Left kidney (tissue), 2 donors: ENCODE measurements around the gene PSPC1. TPM values are rescaled to one million over a fixed set of nuclear protein-coding genes. Genes with fewer than 3 reads are reported as not detected.

Experiments used
- DNase-seq: peaks from one replicate; pipeline ENCODE4 v3.0.0-alpha.2; 2013
- polyA plus RNA-seq: library from polyadenylated mRNA; unstranded; fragments of 120-200 nt; gene quantifications from one replicate; pipeline ENCODE4 v1.2.1, GENCODE V29; 2013; ENCODE audit not compliant: insufficient read length

PSPC1 gene
- polyA plus RNA-seq, 1 donor = 94.1 TPM

DNA sequence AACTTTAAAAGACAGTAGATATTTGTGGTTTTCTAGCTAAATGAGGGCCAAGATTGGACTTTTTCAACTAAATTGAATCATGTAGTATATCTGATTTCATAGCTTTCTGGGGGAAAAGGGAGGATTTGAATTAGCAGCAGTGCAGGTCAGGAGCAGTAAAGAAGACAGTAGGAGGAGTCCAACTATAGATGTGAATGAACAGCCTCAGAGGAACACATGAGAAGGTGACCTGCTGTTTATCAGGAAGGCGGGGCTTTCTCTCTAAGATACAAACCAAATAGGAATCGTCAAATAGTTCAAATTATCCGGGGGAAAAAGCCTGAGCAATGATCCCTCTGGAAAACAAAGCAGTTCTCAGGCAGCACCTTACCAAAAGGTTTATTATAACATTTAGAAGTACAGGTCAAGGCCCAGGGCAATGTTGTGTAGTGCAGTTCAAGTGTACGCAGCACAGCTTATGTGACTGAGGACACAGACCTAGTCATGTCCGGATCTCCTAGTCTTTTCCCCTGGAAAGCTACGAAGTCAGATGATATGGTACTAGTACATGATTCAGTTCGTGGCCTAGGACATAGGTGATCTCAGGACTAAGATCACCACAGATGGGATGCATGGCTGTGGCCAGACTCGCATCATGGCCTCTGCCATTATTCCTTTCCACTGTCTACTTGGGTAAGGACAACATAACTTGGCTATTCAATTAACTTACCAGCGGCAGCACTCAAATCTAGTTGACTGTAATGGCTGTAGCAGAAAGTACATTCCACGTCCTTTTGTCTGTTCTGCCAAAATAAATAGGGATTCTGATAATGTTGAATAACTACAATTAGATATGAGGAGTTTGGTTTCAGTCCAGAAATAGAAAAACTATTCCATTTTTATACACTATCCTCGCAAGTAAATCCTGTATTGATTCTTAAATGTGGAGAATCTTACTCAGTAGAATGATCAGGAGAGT, 109.0 kb downstream of the PSPC1 start:
- no peak for DNase-seq

DNA sequence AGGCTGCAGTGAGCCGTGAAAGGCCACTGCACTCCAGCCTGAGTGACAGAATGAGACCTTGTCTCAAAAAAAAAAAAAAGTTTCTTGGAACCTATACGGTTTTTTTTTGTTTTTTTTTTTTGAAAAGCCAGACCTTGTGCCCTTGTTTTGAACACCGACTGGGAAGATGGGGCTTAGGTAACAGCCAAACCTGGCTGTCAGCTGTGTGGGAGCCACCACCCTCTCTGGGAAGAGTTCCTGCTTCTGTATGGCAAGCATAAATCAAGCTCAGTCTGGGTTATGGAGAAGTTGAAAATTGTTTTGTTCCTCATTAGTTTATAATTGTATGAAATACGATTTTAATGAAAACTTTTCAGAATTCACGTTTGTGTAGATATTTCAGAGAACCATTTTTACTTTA, 109.8 kb downstream of the PSPC1 start:
- DNase-seq = no peak

DNA sequence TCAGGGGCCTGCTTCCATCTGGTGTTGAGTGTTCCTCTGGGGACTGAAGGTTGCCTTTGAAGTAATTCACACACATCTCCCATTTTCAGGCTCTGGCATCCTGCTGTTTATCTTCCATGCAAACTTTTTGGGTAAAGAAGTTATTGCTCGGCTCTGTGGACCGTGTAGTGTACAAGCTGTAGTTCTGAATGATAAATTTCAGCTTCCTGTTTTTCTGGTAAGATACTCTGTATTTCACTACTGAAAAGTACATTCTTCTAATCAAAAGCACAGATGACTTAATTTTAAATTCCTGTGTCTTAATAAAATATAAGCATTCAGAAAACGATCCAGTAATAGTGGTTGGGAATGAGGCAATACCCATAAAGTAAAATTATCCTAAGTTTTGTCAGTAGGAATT, 112.6 kb downstream of the PSPC1 start:
- no peak for DNase-seq

DNA sequence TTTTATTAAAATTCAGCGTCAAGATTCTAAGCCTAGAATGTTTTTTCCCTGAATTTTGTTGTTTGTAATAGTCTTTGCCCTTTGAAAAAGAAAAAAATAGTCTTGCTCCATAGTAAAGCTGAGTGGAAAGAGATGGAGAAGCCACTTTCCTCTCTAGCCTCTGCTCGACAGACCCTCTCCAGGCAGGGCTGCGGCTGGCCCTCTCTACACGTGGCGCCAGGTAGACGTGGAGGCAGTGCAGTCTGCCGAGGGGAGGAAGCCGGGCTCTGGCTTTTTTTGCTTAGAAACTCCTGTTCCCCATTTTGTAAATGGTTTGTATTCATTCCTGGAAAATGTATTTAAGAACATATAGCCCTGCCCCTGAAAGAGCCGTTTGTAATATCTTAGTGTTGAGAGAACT, 114.0 kb downstream of the PSPC1 start:
- DNase-seq = no peak

DNA sequence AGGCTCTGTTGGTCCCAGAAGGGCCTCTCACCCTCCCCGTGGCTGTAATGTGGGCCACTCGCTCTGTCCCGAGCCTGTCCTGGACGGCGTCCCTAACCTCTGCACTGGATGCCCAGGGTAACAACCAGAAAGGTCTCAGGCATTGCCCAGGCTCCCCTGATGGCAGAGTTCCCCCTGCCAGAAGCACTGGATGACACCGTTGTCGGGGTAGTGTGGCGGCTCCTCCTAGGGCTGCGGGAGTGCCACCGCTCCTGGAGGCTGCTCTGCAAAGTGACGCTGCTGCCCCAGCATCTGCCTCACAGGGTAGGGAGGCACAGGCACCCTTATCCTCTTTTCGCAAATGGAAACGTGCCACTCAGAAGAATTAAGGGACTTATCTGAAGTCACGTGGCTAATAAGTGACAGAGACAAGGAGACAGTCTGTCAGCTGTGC, 117.3 kb downstream of the PSPC1 start:
- no peak for DNase-seq

DNA sequence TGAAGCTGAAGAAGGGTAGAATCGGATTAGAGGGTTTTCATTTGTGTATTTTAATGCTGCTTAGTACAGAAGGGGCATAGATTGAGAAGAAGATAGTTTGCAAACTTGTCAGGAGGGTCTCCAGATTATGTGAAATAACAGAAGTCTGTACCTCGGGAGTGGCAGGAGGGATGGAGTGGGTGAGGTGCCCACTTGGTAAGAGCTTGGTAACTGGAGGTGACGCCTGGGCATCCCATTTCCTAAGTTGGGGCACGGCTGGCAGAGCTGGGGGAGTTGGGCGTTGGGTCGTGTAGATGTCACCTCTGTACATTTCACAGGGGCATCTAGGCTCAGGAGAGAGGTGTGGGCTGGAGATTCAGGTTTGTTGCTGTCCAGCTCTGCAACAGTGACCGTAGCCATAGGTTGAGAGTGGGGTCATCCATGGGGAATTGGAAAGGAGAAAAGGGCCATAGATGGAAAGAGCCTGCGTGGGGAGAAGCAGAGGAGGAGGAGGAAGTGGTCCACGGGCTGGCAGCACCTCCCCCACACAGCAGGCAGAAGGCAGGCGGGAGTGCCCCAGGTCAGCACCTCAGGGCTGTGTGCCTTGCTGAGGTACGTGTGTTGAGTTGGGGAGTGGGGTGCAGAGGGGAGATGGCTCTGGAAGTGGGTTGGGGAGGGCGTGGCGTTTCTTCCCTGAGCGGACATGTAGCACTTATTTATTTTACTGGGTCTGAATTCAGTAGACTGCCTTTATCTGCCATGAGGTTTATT, 118.1 kb downstream of the PSPC1 start:
- DNase-seq = no peak

DNA sequence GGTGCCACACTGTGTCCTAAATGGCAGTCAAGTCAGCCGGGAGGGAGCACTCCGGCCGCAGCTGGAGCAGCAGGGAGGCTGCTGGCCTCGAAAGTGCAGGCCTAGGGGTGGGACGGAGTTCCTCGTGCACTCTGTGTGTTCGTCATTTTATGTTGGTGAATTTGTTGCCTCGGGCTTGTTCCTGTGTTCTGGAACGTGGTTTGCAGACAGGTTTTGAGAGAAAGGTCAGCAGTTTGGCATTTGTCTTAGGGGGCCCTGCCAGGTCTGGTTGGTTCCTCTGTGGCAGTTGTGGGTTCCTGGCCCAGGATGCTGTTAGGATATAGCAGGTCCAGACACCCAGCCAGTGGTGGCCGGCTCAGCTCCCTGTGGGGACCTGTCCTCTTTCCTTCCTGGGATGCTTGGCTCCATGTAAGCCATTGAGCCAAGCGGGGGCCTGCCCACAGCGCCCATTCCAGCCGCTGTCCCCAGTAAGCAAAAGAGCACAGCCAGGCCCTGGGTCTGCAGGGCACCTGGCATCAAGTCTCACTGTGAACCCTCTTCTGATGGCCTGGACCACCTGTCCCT, 119.2 kb downstream of the PSPC1 start:
- DNase-seq = no peak

DNA sequence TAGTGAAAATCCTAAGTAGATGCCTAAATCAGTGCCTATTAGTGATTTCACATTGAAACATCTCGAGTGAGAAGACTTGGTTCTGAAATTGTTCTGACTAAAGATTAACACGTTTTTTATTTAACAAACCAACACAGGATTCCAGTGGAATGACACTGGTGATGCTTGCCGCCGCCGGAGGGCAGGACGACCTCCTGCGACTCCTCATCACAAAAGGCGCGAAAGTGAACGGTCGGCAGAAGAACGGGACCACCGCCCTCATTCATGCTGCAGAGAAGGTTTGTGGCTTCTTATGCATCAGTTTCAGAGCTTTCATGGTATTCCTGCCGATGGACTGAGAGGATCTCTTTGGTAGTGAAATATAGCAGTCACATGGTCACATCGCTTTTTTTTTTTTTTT, 121.2 kb downstream of the PSPC1 start:
- DNase-seq = no peak

DNA sequence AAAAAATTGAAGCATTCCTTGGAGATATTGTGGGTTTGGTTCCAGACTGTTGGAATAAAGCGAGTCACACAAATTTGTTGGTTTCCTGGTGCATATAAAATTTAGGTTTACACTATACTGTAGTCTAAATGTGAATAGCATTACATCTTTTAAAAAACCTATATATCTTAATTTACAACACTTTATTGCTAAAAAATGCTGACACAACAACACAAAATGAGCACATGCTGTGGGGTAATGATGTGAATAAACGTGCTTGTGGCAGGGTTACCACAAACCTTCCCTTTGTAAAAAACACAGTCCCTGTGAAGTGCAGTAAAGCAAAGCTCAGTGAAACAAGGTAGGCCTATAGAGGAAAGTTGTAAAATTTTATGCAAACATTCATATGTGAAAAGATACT, 121.6 kb downstream of the PSPC1 start:
- no peak for DNase-seq

DNA sequence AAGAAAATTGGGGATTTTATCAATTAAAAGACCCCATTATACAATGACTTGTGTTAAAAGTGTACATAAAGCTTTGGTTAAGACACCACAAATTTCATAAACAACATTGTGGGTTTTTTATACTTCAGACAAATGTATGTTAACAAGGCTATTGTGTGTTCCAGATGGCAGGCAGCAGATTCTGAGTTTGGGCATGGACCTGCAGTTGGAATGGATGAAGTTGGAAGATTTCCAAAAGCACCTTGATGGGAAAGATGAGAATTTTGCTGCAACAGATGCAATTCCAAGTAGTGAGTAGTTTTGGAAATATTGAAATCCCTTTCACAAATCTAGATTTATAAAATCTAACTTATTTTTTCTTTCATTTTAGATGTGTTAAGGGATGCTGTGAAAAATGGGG, 123.9 kb downstream of the PSPC1 start:
- DNase-seq = no peak

DNA sequence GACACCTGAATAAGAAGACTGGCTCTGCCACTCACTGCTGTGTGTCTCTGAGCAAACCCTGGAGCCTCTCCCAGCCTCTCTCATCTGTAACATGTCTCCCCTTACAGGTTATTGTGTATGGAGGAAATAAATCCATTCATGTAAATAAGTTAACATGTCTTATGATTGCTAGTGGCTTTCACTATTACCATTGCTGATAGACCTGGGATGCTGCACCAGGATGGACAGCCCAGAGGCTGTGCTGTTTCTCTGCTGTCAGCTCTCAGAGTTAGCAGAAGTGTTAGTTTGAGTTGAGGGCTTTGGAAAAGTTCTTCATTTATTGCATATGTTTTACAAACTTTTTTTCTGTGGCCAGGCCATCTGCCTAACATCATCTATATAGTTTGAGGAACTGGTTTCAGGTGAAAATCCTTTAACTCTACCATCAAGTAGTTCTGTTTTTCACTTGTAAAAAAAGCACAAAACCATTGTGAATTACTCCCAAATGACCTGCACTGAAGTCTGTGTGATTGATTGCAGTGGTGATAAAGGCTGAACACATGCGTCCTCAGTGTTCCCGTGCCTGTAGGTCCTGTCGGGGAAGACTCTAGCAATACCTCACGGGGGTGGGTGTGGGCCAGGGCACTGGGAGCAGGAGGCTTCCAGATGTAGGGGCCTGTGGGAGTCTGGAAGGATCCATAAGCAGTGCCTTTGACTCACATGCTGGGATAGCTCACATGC, 124.7 kb downstream of the PSPC1 start:
- DNase-seq = no peak

Other genes starting within 250 kb of the PSPC1 start
- gene TPTE2, start 221.4 kb downstream of the PSPC1 start, polyA plus RNA-seq = 0.57 TPM
- gene MPHOSPH8, start 149.3 kb downstream of the PSPC1 start, polyA plus RNA-seq = 96.6 TPM
- 35.4 TPM for gene ZMYM5, start 80.7 kb upstream of the PSPC1 start, polyA plus RNA-seq
- 154 TPM for gene ZMYM2, start 175.8 kb upstream of the PSPC1 start, polyA plus RNA-seq